Karpas-422 (cell line): Measurements from ENCODE around the gene ARID2. TPM values are rescaled to one million over a fixed set of nuclear protein-coding genes. Genes with fewer than 3 reads are reported as not detected.

Source experiments
- DNase-seq: peaks from one replicate; pipeline ENCODE4 v3.0.0-alpha.2; 2015
- H2AFZ ChIP-seq: fragments of 200-600 bp; sonication (generic); 2 replicates; pipeline ENCODE4 v1.6.1; 2014; ENCODE audit warnings: antibody characterized with exemption, low read length, mixed read lengths
- H3K27ac ChIP-seq: fragments of 200-600 bp; sonication (generic); 2 replicates; pipeline ENCODE4 v1.5.1; 2014; ENCODE audit warnings: mild to moderate bottlenecking, low read length, moderate library complexity
- H3K27me3 ChIP-seq: fragments of 200-600 bp; sonication (generic); 2 replicates; pipeline ENCODE4 v1.6.1; 2014; ENCODE audit warnings: low read length, mixed read lengths
- H3K36me3 ChIP-seq: fragments of 200-600 bp; sonication (generic); 2 replicates; pipeline ENCODE4 v1.6.1; 2014; ENCODE audit warnings: low read length, mixed read lengths; ENCODE audit not compliant: insufficient read depth
- H3K4me1 ChIP-seq: fragments of 200-600 bp; sonication (generic); 2 replicates; pipeline ENCODE4 v1.6.1; 2014; ENCODE audit warnings: mild to moderate bottlenecking, low read length, mixed read lengths
- H3K4me2 ChIP-seq: fragments of 200-600 bp; sonication (generic); 2 replicates; pipeline ENCODE4 v1.6.1; 2014; ENCODE audit warnings: low read length, low read depth, mild to moderate bottlenecking; ENCODE audit not compliant: poor library complexity, severe bottlenecking
- H3K4me3 ChIP-seq: fragments of 200-600 bp; sonication (generic); 2 replicates; pipeline ENCODE4 v1.5.1; 2014; ENCODE audit warnings: mild to moderate bottlenecking, antibody characterized with exemption, low read length, mixed read lengths
- H3K79me2 ChIP-seq: fragments of 200-600 bp; sonication (generic); 2 replicates; pipeline ENCODE4 v1.6.1; 2014; ENCODE audit warnings: mild to moderate bottlenecking, low read length, mixed read lengths
- H3K9ac ChIP-seq: fragments of 200-600 bp; sonication (generic); 2 replicates; pipeline ENCODE4 v1.6.0; 2014; ENCODE audit warnings: low read length
- H3K9me2 ChIP-seq: fragments of 200-600 bp; sonication (generic), shearing (Covaris generic); replicated peaks from 2 replicates; pipeline ENCODE4 v1.6.0; 2014; ENCODE audit warnings: mild to moderate bottlenecking, low read length, moderate library complexity; ENCODE audit not compliant: insufficient read depth
- H3K9me3 ChIP-seq: fragments of 300-700, 200-600 bp; sonication (generic); 2 replicates; pipeline ENCODE4 v1.6.1; 2014; ENCODE audit warnings: low read length, mixed read lengths
- H4K20me1 ChIP-seq: fragments of 200-600 bp; sonication (generic); 2 replicates; pipeline ENCODE4 v1.6.1; 2014; ENCODE audit warnings: mild to moderate bottlenecking, antibody characterized with exemption, low read length, low read depth; ENCODE audit not compliant: insufficient read depth
- total RNA-seq: library from RNA; depleted of rRNA; stranded (reverse); fragments of >200 nt; shearing (Covaris generic); gene quantifications from 2 replicates; pipeline ENCODE4 v1.2.3, GENCODE V29; 2014; ENCODE audit warnings: low replicate concordance

The ARID2 gene
- total RNA-seq, 1 experiment from 2014 or later, result 61.9 TPM

- no peaks in the 10 kb centered on the region for H4K20me1 ChIP-seq
- no peaks in the 10 kb centered on the region for H3K9me3 ChIP-seq
- DNase-seq, result no peak
- H2AFZ ChIP-seq, result no peak overlapping the region
- no peaks in the 10 kb centered on the region for H3K9me2 ChIP-seq
- H3K4me3 ChIP-seq, result no peak overlapping the region
- no peaks in the 10 kb centered on the region for H3K27me3 ChIP-seq
- peaks cover 37% of the 10 kb centered on the region for H3K36me3 ChIP-seq
- H3K79me2 ChIP-seq, result peaks cover 53% of the 10 kb centered on the region
- no peaks in the 10 kb centered on the region for H3K4me1 ChIP-seq
- no peak overlapping the region for H3K4me2 ChIP-seq
- H3K27ac ChIP-seq, result no peak overlapping the region
- no peak overlapping the region for H3K9ac ChIP-seq
These were observed 98.5 kb downstream of the ARID2 start for GRCh38 chr12:45827974-45828373.

GRCh38 chr12:45828402-45828801 lies 98.9 kb downstream of the ARID2 start:
- Histone ChIP-seq H3K9me2 (no peaks in the 10 kb centered on the region), H3K4me3 (no peak overlapping the region), H3K27me3 (no peaks in the 10 kb centered on the region), H3K36me3 (peaks cover 33% of the 10 kb centered on the region), H3K27ac (no peak overlapping the region), H3K79me2 (peaks cover 57% of the 10 kb centered on the region), H3K4me2 (no peak overlapping the region), H3K9me3 (no peaks in the 10 kb centered on the region), H3K4me1 (no peaks in the 10 kb centered on the region), H2AFZ (no peak overlapping the region), H4K20me1 (no peaks in the 10 kb centered on the region), H3K9ac (no peak overlapping the region)
- DNase-seq, result no peak

- no peak overlapping the region for H3K4me2 ChIP-seq
- H3K9me2 ChIP-seq, result 0 out of 2 replicates have a peak, but pooled peaks cover 3% of the 10 kb centered on the region
- H3K79me2 ChIP-seq, result peaks cover 61% of the 10 kb centered on the region
- H3K4me1 ChIP-seq, result no peaks in the 10 kb centered on the region
- no peak overlapping the region for H3K4me3 ChIP-seq
- H3K27ac ChIP-seq, result no peak overlapping the region
- H4K20me1 ChIP-seq, result no peaks in the 10 kb centered on the region
- H3K27me3 ChIP-seq, result no peaks in the 10 kb centered on the region
- H3K36me3 ChIP-seq, result peaks cover 19% of the 10 kb centered on the region
- H3K9me3 ChIP-seq, result no peaks in the 10 kb centered on the region
- DNase-seq, result no peak
- no peak overlapping the region for H3K9ac ChIP-seq
- H2AFZ ChIP-seq, result no peak overlapping the region
These were observed 102.1 kb downstream of the ARID2 start for GRCh38 chr12:45831590-45831989.

DNA sequence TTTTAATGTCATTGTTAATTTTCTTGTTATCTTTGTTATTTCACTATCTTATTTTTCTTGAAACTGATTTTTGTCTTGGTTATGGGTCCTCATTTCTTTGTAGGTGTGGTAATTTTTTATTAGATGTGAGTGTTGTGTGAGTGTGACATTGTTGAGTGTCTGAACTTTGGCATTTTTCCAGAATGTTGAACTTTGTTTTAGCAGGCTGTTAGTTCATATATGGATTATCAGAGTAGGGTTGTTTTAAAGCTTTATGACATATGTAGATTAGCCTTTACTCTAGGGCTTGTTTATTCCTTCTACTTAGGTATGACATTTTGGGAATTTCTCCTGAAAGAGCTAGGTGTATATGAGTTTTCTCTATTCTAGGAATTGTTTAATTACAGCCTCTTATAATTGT lies 103.9 kb downstream of the ARID2 start:
- Histone ChIP-seq H3K9me2 (0 out of 2 replicates have a peak, but pooled peaks cover 3% of the 10 kb centered on the region), H3K4me3 (no peak overlapping the region), H3K79me2 (peaks cover 57% of the 10 kb centered on the region), H2AFZ (no peak overlapping the region), H3K9me3 (no peaks in the 10 kb centered on the region), H4K20me1 (no peaks in the 10 kb centered on the region), H3K27me3 (no peaks in the 10 kb centered on the region), H3K27ac (no peak overlapping the region), H3K36me3 (peaks cover 25% of the 10 kb centered on the region), H3K4me1 (no peaks in the 10 kb centered on the region), H3K4me2 (no peak overlapping the region), H3K9ac (no peak overlapping the region)
- no peak for DNase-seq

- Histone ChIP-seq H3K4me2 (no peak overlapping the region), H3K27ac (no peak overlapping the region), H4K20me1 (no peaks in the 10 kb centered on the region), H3K9me3 (no peaks in the 10 kb centered on the region), H3K4me3 (no peak overlapping the region), H3K9me2 (0 out of 2 replicates have a peak, but pooled peaks cover 3% of the 10 kb centered on the region), H3K4me1 (no peaks in the 10 kb centered on the region), H3K79me2 (peaks cover 49% of the 10 kb centered on the region), H2AFZ (no peak overlapping the region), H3K27me3 (no peaks in the 10 kb centered on the region), H3K36me3 (peaks cover 33% of the 10 kb centered on the region), H3K9ac (no peak overlapping the region)
- no peak for DNase-seq
These were observed 105.3 kb downstream of the ARID2 start for GRCh38 chr12:45834809-45835208.

DNA sequence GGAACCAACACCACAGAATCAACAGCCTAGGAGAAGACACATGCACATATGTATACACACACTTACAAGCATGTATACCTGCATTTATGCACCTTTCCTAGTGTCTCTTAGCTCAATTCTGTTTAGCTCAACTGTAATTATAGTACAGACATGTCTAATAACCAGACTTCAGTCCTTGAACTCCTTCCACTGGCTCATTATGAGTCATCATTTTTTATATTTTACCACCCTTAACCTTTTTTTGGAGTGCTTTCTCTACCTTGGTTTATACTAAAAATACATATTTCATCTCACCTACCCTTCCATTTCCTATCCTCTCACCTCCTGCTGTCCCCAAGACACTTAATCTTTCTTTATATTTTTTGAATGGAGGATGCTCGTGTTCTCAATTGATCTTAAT lies 110.4 kb downstream of the ARID2 start:
- no peak for DNase-seq

GRCh38 chr12:45849289-45849688 lies 119.8 kb downstream of the ARID2 start:
- Histone ChIP-seq H3K9me2 (no peaks in the 10 kb centered on the region), H3K4me2 (no peak overlapping the region), H3K4me1 (no peaks in the 10 kb centered on the region), H3K4me3 (no peak overlapping the region), H4K20me1 (no peaks in the 10 kb centered on the region), H3K27ac (no peak overlapping the region), H2AFZ (no peak overlapping the region), H3K79me2 (peaks cover 20% of the 10 kb centered on the region), H3K36me3 (peaks cover 42% of the 10 kb centered on the region), H3K27me3 (no peaks in the 10 kb centered on the region), H3K9me3 (no peaks in the 10 kb centered on the region), H3K9ac (no peak overlapping the region)
- DNase-seq, result no peak

More for the DNA sequence above, 110.4 kb downstream of the ARID2 start:
- Histone ChIP-seq H3K9me3 (no peaks in the 10 kb centered on the region), H3K27ac (no peak overlapping the region), H3K36me3 (peaks cover 61% of the 10 kb centered on the region), H3K27me3 (no peaks in the 10 kb centered on the region), H3K4me1 (no peaks in the 10 kb centered on the region), H3K4me2 (no peak overlapping the region), H3K4me3 (no peak overlapping the region), H3K9me2 (0 out of 2 replicates have a peak, but pooled peaks cover 3% of the 10 kb centered on the region), H3K79me2 (peaks cover 30% of the 10 kb centered on the region), H3K9ac (no peak overlapping the region), H4K20me1 (no peaks in the 10 kb centered on the region), H2AFZ (no peak overlapping the region)

DNA sequence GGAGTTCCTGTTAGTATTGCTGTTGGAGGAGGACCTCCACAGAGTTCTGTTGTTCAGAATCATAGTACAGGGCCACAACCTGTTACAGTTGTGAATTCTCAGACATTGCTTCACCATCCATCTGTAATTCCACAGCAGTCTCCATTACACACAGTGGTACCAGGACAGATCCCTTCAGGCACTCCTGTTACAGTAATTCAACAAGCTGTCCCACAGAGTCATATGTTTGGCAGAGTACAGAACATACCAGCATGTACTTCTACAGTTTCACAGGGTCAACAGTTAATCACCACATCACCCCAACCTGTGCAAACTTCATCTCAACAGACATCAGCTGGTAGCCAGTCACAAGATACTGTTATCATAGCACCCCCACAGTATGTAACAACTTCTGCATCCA lies 120.8 kb downstream of the ARID2 start:
- Histone ChIP-seq H3K9me3 (no peaks in the 10 kb centered on the region), H3K9me2 (no peaks in the 10 kb centered on the region), H4K20me1 (no peaks in the 10 kb centered on the region), H3K27me3 (no peaks in the 10 kb centered on the region), H2AFZ (no peak overlapping the region), H3K4me1 (no peaks in the 10 kb centered on the region), H3K9ac (no peak overlapping the region), H3K36me3 (peaks cover 38% of the 10 kb centered on the region), H3K4me3 (no peak overlapping the region), H3K27ac (no peak overlapping the region), H3K79me2 (peaks cover 20% of the 10 kb centered on the region), H3K4me2 (no peak overlapping the region)
- DNase-seq, result no peak

DNA sequence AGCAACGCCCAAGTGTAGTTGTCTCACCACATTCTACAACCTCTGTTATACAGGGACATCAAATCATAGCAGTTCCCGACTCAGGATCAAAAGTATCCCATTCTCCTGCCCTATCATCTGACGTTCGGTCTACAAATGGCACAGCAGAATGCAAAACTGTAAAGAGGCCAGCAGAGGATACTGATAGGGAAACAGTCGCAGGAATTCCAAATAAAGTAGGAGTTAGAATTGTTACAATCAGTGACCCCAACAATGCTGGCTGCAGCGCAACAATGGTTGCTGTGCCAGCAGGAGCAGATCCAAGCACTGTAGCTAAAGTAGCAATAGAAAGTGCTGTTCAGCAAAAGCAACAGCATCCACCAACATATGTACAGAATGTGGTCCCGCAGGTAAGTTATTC lies 123.0 kb downstream of the ARID2 start:
- Histone ChIP-seq H3K9me2 (no peaks in the 10 kb centered on the region), H3K4me2 (no peak overlapping the region), H4K20me1 (no peaks in the 10 kb centered on the region), H3K27ac (no peak overlapping the region), H3K4me1 (no peaks in the 10 kb centered on the region), H3K36me3 (peaks cover 32% of the 10 kb centered on the region), H3K9me3 (no peaks in the 10 kb centered on the region), H3K9ac (no peak overlapping the region), H3K27me3 (no peaks in the 10 kb centered on the region), H2AFZ (no peak overlapping the region), H3K4me3 (no peak overlapping the region), H3K79me2 (peaks cover 26% of the 10 kb centered on the region)
- DNase-seq, result no peak
